Epithelial cell of proximal tubule (primary cell): ENCODE data around the gene PRDM7. TPM values are rescaled to one million over a fixed set of nuclear protein-coding genes. Genes with fewer than 3 reads are reported as not detected.

Experiments
- DNase-seq: peaks from one replicate; pipeline ENCODE4 v3.0.0-alpha.2; 2011; ENCODE audit warnings: low read depth
- H3K4me3 ChIP-seq: 2 replicates; pipeline ENCODE4 v1.5.1; 2011; ENCODE audit warnings: low read depth, mild to moderate bottlenecking, low read length
- CTCF ChIP-seq: conservative IDR thresholded peaks from 2 replicates; pipeline ENCODE4 v1.5.1; 2012; ENCODE audit warnings: low read depth, mild to moderate bottlenecking, low read length
- total RNA-seq: library from RNA; depleted of rRNA; stranded (reverse); fragments of >200 nt; gene quantifications from 2 replicates; pipeline ENCODE4 v1.2.3, GENCODE V29; 2015

Gene PRDM7
- total RNA-seq, 1 donor from 2014 or later: not detected

GRCh38 chr16:90035902-90036301, 41.2 kb downstream of the PRDM7 start:
- H3K4me3 ChIP-seq: no peak overlapping the region
- TF ChIP-seq CTCF: no peak
- DNase-seq: no peak

- TF ChIP-seq CTCF: no peak
- no peak overlapping the region for H3K4me3 ChIP-seq
- DNase-seq: no peak
Observed at GRCh38 chr16:90034504-90034903, 42.6 kb downstream of the PRDM7 start.

GRCh38 chr16:90033387-90033786, 43.7 kb downstream of the PRDM7 start:
- no peak for TF ChIP-seq CTCF
- H3K4me3 ChIP-seq: no peak overlapping the region
- no peak for DNase-seq

GRCh38 chr16:90032674-90033331, 44.3 kb downstream of the PRDM7 start:
- no peak overlapping the region for H3K4me3 ChIP-seq
- DNase-seq: no peak
- TF ChIP-seq CTCF: no peak

GRCh38 chr16:90031931-90032673, 45.0 kb downstream of the PRDM7 start:
- no peak for DNase-seq
- no peak overlapping the region for H3K4me3 ChIP-seq
- no peak for TF ChIP-seq CTCF

- no peak for TF ChIP-seq CTCF
- H3K4me3 ChIP-seq: no peak overlapping the region
- DNase-seq: no peak
Observed at GRCh38 chr16:90031186-90031930, 45.8 kb downstream of the PRDM7 start.
